Type B pancreatic cell (in vitro differentiated cells): Measurements from ENCODE around the gene TEX14. TPM values are rescaled to one million over a fixed set of nuclear protein-coding genes. Genes with fewer than 3 reads are reported as not detected.

Experiments
- DNase-seq: peaks from one replicate; pipeline ENCODE4 v3.0.0; 2021; ENCODE audit warnings: mixed read lengths; ENCODE audit not compliant: unreplicated experiment; ENCODE audit errors: extremely low spot score
- H3K27ac Mint-ChIP-seq: 2 replicates; pipeline ENCODE4 v1.8.0; 2021; ENCODE audit warnings: mild to moderate bottlenecking, mixed read lengths
- H3K27me3 Mint-ChIP-seq: 2 replicates; pipeline ENCODE4 v1.8.0; 2021; ENCODE audit warnings: mixed read lengths
- H3K36me3 Mint-ChIP-seq: 2 replicates; pipeline ENCODE4 v1.8.0; 2021; ENCODE audit warnings: mixed read lengths
- H3K4me1 Mint-ChIP-seq: one replicate; pipeline ENCODE4 v1.8.0; 2021; ENCODE audit warnings: mixed read lengths; ENCODE audit not compliant: unreplicated experiment
- H3K4me3 Mint-ChIP-seq: 2 replicates; pipeline ENCODE4 v1.8.0; 2021; ENCODE audit warnings: mild to moderate bottlenecking, mixed read lengths
- H3K9me3 Mint-ChIP-seq: 2 replicates; pipeline ENCODE4 v1.8.0; 2021; ENCODE audit warnings: mixed read lengths
- total RNA-seq: library from RNA; stranded (reverse); gene quantifications from 2 replicates; pipeline ENCODE4 v1.2.1, GENCODE V29; 2021; ENCODE audit warnings: low replicate concordance
- TF ChIP-seq, protein P1 (sequence below): fragments of 200-600 bp; sonication (generic); conservative IDR thresholded peaks from 2 replicates; pipeline ENCODE4 v1.5.0; 2021; ENCODE audit warnings: antibody characterized with exemption, mild to moderate bottlenecking

Gene TEX14
- total RNA-seq, 1 donor from 2014 or later: 0.34 TPM

DNA sequence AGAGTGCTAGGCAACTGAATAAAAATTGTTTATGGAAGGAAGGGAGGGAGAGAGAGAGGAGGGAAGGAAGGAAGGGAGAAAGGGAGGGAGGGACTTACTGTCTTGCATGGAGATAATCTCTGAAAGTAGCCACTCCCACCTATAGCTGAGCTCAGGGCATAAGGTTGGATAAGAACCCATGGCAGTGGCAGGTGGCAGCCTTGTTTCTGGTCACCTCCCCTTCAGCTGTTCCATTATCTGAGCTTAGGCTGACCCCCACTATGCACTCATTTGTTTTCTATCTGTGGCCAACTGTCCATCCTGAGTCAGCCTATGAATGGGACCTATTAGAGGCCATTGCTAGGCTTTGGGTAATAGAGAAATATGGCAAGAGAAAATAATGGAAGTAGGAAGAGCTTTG is 152.1 kb downstream of the TEX14 start:
- DNase-seq: no peak
- TF ChIP-seq, protein P1, sequence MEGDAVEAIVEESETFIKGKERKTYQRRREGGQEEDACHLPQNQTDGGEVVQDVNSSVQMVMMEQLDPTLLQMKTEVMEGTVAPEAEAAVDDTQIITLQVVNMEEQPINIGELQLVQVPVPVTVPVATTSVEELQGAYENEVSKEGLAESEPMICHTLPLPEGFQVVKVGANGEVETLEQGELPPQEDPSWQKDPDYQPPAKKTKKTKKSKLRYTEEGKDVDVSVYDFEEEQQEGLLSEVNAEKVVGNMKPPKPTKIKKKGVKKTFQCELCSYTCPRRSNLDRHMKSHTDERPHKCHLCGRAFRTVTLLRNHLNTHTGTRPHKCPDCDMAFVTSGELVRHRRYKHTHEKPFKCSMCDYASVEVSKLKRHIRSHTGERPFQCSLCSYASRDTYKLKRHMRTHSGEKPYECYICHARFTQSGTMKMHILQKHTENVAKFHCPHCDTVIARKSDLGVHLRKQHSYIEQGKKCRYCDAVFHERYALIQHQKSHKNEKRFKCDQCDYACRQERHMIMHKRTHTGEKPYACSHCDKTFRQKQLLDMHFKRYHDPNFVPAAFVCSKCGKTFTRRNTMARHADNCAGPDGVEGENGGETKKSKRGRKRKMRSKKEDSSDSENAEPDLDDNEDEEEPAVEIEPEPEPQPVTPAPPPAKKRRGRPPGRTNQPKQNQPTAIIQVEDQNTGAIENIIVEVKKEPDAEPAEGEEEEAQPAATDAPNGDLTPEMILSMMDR: no peak
- H3K27ac Mint-ChIP-seq: no peak overlapping the region
- H3K27me3 Mint-ChIP-seq: peaks cover 52% of the 10 kb centered on the region
- H3K36me3 Mint-ChIP-seq: no peaks in the 10 kb centered on the region
- no peaks in the 10 kb centered on the region for H3K4me1 Mint-ChIP-seq
- no peaks in the 10 kb centered on the region for H3K9me3 Mint-ChIP-seq
- no peak overlapping the region for H3K4me3 Mint-ChIP-seq

DNA sequence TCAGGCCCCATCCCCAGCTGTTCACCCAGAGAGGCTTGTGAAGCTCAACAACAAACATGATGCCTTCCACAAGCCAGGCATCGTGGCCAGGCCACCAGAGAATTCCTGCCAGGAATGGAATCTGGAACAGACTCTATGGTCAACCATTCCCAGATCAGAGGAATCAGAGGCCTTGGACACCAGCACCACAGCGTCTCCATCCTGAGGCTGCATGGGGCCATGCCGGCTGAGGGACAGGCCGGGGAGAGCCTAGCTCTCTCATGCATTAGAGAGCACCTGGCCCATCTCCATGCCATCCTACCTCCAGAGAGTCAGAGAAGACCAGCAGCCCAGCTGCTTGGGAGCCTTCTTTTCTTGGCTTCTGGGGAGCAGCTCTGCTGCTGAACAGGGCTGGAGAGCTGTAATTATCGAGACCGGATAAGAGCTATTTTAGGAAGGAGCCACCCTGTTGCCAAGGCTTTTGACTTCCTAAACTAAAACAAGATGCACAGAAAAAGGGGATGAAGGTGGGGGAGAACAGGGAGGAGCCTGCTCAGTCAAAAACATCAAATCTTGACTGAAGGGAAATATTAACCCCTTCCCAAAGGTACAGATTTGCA is 152.9 kb downstream of the TEX14 start:
- no peak for DNase-seq
- Mint-ChIP-seq H3K4me1 (no peaks in the 10 kb centered on the region), H3K4me3 (no peak overlapping the region), H3K27ac (no peak overlapping the region), H3K9me3 (no peaks in the 10 kb centered on the region), H3K27me3 (peaks cover 56% of the 10 kb centered on the region), H3K36me3 (no peaks in the 10 kb centered on the region)
- TF ChIP-seq, protein P1: no peak

DNA sequence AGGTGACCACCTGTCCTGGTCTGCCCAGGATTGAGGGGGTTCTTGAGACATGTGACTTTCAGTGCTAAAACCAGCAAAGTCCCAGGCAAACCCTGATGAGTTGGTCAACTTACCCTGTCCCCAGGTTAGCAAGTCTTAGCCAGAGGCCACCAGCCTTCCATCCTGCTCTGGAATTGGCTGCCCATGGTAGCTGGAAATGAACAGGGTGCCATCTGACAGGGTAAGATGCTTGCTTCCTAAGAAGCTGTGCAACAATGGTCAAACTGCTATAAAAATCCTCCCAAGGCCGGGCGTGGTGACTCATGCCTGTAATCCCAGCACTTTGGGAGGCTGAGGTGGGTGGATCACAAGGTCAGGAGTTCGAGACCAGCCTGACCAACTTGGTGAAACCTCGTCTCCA is 154.6 kb downstream of the TEX14 start:
- Mint-ChIP-seq H3K27me3 (peaks cover 58% of the 10 kb centered on the region), H3K9me3 (no peaks in the 10 kb centered on the region), H3K27ac (no peak overlapping the region), H3K4me1 (peaks cover 3% of the 10 kb centered on the region), H3K36me3 (no peaks in the 10 kb centered on the region), H3K4me3 (no peak overlapping the region)
- TF ChIP-seq, protein P1: no peak
- DNase-seq: no peak

DNA sequence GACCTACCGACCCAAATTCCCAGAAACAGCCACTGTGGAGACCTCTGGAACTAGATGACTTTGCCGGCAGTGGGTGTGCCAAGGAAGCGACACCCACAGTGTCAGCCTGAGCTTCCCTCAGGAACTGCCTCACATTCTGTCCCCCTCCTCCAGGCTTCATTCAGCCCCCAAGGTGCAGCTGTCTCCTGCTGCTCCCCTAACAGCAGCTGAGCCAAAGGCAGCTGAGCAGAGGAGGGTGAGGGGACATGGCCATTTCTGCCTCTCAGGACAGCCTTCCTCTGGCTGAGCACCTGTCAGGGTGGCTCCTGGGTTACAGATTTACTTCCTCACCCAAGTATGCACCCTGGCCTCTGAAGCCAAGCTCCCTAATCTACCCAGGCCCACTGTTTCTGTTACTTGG is 155.3 kb downstream of the TEX14 start:
- TF ChIP-seq, protein P1: no peak
- H3K4me1 Mint-ChIP-seq: peaks cover 4% of the 10 kb centered on the region
- no peak overlapping the region for H3K27ac Mint-ChIP-seq
- H3K4me3 Mint-ChIP-seq: no peak overlapping the region
- no peak for DNase-seq
- H3K36me3 Mint-ChIP-seq: no peaks in the 10 kb centered on the region
- peaks cover 54% of the 10 kb centered on the region for H3K27me3 Mint-ChIP-seq
- H3K9me3 Mint-ChIP-seq: no peaks in the 10 kb centered on the region

DNA sequence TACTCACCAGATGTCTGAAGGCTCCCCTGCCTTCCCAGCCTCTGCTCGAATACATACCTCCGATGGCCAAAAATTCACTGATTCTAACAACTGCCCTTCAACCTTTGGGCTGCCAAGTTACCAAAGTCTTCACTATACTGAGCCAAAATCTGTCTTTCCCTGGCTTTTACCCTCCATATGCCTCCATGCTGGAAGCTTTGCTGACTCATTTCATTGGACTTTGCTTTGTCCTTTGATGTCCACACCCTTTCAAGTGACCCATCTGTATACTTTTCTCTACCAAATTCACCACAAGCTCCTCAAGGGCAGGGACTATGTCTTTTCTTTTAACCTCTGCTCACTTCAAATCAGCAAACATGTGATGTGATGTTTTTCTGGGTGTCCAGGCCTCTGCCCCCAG is 156.4 kb downstream of the TEX14 start:
- Mint-ChIP-seq H3K27me3 (peaks cover 61% of the 10 kb centered on the region), H3K4me1 (peaks cover 4% of the 10 kb centered on the region), H3K4me3 (no peak overlapping the region), H3K27ac (no peak overlapping the region), H3K9me3 (no peaks in the 10 kb centered on the region), H3K36me3 (no peaks in the 10 kb centered on the region)
- TF ChIP-seq, protein P1: no peak
- no peak for DNase-seq
